ENCODE results near the gene ATAD1.
A peak's percentile ranks its signal among the peaks of the same experiment; 100 is the strongest.
"Not testable (repeated sequence)": the region's sequence is repeated elsewhere in the genome, so short reads cannot be mapped to it uniquely, and the experiment has no call there.

Gene ATAD1

DNA sequence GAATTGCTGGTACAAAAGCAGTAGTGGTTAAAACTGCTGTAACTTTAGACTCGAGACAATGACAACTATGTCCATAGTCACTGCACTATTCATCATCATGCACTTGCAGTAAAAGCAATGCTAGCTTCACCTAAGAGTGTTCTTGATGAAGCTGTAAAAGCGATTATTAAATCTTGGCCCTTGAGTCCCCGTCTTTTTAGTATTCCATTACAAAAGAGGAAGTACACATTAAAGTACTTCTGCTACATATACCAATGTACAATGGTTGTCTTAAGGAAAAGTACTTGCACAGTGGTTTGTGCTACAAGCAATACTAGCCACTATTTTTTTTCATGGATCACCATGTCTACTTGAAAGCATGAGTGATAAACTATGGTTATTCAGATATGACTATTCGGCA, 78.3 kb downstream of the ATAD1 start:
- Histone ChIP-seq H3K36me3 (ENCODE audit: insufficient read depth, low read length) (peaks cover 16% of the 10 kb centered on the region), H3K4me1 (ENCODE audit: control insufficient read depth, insufficient read depth, low read length, unreplicated experiment) (peaks cover 20% of the 10 kb centered on the region), H3K27me3 (ENCODE audit: insufficient read depth, low read length) (no peaks in the 10 kb centered on the region), H3K4me3 (ENCODE audit: low read depth, low read length) (no peak overlapping the region), H2AFZ (ENCODE audit: low read length, unreplicated experiment) (no peak overlapping the region), H3K27ac (ENCODE audit: low read depth, low read length) (peak overlapping the region; percentile 35; the same call in 1 of the 2 replicates), H3K79me2 (ENCODE audit: control insufficient read depth, insufficient read depth, low read length, unreplicated experiment) (no peaks in the 10 kb centered on the region)

DNA sequence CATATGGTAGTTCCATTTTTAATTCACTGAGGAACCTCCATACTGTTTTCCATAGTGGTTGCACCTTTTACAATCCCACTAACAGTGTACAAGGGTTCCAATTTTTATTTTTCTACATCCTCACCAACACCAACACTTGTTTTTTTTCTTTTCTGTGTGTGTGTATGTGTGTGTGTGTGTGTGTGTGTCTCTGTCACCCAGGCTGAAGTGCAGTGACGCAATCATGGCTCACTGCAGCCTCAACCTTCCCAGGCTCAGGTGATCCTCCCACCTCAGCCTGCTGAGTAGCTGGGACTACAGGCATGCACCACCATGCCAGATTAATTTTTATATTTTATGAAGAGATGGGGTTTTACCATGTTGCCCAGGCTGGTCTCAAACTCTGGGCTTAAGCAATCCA, 79.8 kb downstream of the ATAD1 start:
- H3K4me1 ChIP-seq (ENCODE audit: control insufficient read depth, insufficient read depth, low read length, unreplicated experiment): peaks cover 21% of the 10 kb centered on the region
- H3K27me3 ChIP-seq (ENCODE audit: insufficient read depth, low read length); H3K27ac ChIP-seq (ENCODE audit: low read depth, low read length); H3K79me2 ChIP-seq (ENCODE audit: control insufficient read depth, insufficient read depth, low read length, unreplicated experiment); H3K36me3 ChIP-seq (ENCODE audit: insufficient read depth, low read length); H2AFZ ChIP-seq (ENCODE audit: low read length, unreplicated experiment); H3K4me3 ChIP-seq (ENCODE audit: low read depth, low read length): not testable (repeated sequence)

DNA sequence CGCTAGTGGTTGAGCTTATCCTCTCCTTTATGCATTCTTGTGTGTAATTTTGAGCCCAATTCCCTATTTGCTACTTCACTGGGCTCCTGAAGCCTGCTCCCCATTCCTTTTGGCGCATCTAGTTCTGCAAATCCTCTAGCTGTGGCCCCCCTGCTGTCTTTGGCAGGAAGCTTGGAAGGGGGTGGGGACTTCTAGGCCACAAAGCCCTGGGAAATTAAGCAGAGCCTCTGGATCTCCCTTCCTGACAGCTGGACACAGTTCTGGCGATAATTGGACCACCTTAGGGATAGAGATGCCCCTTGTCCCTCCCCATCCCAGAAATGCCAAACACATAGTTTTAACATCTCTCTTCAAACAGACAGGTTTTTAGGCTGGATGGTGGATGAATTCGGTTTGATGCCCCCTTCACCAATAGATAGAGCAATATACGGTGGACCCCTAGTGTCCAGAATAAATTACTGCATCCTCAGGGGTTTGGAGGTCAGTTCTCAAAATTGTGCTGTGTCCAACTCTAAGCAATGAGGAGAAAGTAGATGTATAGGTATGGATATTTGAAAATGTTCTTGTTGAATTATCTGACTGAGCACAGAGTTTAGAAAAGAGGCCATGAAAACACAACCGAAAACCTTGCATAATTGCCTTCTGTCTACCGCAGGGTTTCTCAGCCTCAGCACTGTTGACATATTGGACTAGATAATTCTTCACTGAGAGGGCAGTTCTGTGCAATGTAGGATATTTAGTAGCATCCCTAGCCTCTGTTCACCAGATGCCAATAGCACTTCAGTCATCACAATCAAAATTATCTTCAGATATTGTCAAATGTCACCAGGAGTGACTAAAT, 82.8 kb downstream of the ATAD1 start:
- Histone ChIP-seq H3K79me2 (ENCODE audit: control insufficient read depth, insufficient read depth, low read length, unreplicated experiment) (no peaks in the 10 kb centered on the region), H2AFZ (ENCODE audit: low read length, unreplicated experiment) (no peak overlapping the region), H3K4me3 (ENCODE audit: low read depth, low read length) (no peak overlapping the region)

DNA sequence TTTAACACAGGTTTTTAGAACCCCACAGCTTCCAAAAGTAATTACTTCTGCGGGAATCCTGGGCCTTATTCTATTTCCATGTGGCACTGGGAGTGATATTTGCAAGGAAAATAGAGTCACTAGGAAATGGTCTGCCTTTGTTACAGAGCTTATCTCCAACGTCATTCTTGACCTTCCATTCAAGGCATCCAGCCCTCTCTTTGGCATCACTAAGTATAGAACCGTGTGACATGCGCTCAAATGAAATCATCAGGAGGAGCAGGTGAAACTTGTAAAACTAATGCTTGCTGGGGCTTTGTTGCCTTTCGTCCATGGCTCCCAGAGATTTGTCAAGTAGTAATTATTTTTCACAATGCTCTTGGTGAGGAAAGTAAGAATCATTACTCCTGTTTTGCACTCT, 84.9 kb downstream of the ATAD1 start:
- Histone ChIP-seq H3K27ac (ENCODE audit: low read depth, low read length) (no peak overlapping the region), H2AFZ (ENCODE audit: low read length, unreplicated experiment) (no peak overlapping the region), H3K4me3 (ENCODE audit: low read depth, low read length) (no peak overlapping the region), H3K36me3 (ENCODE audit: insufficient read depth, low read length) (peaks cover 7% of the 10 kb centered on the region; the same call in 1 of the 2 replicates), H3K79me2 (ENCODE audit: control insufficient read depth, insufficient read depth, low read length, unreplicated experiment) (no peaks in the 10 kb centered on the region), H3K4me1 (ENCODE audit: control insufficient read depth, insufficient read depth, low read length, unreplicated experiment) (peaks cover 5% of the 10 kb centered on the region), H3K27me3 (ENCODE audit: insufficient read depth, low read length) (no peaks in the 10 kb centered on the region)

More for the DNA sequence above, 82.8 kb downstream of the ATAD1 start:
- Histone ChIP-seq H3K27me3 (ENCODE audit: insufficient read depth, low read length) (no peaks in the 10 kb centered on the region), H3K27ac (ENCODE audit: low read depth, low read length) (no peak overlapping the region), H3K4me1 (ENCODE audit: control insufficient read depth, insufficient read depth, low read length, unreplicated experiment) (peaks cover 15% of the 10 kb centered on the region), H3K36me3 (ENCODE audit: insufficient read depth, low read length) (0 out of 2 replicates have a peak, but pooled peaks cover 4% of the 10 kb centered on the region)

DNA sequence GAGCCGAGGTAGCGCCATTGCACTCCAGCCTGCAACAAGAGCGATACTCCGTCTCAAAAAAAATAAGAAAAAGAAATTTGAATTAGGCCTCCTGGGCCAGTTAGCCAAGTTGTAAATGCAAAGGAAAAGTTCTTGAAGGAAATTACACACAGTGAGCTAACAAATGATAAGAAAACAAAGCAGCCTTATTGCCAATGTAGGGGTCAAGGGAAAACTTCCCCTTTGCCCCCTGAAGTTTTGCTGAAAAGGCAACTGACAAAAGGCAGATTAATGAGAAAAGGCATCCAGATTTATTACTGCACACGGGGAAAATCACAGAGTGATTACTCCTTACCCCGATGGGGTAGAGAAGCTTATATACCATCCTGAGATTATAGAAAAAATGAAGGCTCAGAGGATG, 88.1 kb downstream of the ATAD1 start:
- peaks cover 3% of the 10 kb centered on the region for H3K4me1 ChIP-seq (ENCODE audit: control insufficient read depth, insufficient read depth, low read length, unreplicated experiment)
- H3K36me3 ChIP-seq (ENCODE audit: insufficient read depth, low read length): peaks cover 11% of the 10 kb centered on the region
- H3K79me2 ChIP-seq (ENCODE audit: control insufficient read depth, insufficient read depth, low read length, unreplicated experiment): no peaks in the 10 kb centered on the region
- no peak overlapping the region for H3K27ac ChIP-seq (ENCODE audit: low read depth, low read length)
- no peaks in the 10 kb centered on the region for H3K27me3 ChIP-seq (ENCODE audit: insufficient read depth, low read length)
- H2AFZ ChIP-seq (ENCODE audit: low read length, unreplicated experiment): no peak overlapping the region
- H3K4me3 ChIP-seq (ENCODE audit: low read depth, low read length): no peak overlapping the region

DNA sequence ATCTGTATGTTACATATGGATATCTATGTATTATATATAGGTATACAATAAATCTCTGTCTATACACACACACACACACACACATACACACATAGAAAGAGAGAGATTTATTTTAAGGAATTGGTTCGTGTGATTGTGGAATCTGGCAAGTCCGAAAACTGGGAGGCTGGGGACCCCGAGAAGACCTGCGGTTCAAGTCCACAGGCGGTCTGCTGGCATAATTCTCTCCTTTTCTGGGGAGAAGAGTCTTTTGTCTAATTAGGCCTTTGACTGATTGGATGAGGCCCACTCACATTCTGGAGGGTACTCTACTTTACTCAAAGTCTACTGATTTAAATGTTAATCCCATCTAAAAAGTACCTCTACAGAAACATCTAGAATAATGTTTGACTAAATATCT, 93.2 kb downstream of the ATAD1 start:
- Histone ChIP-seq H3K27ac (ENCODE audit: low read depth, low read length) (no peak overlapping the region), H3K79me2 (ENCODE audit: control insufficient read depth, insufficient read depth, low read length, unreplicated experiment) (no peaks in the 10 kb centered on the region), H2AFZ (ENCODE audit: low read length, unreplicated experiment) (no peak overlapping the region), H3K4me3 (ENCODE audit: low read depth, low read length) (no peak overlapping the region), H3K36me3 (ENCODE audit: insufficient read depth, low read length) (peaks cover 4% of the 10 kb centered on the region), H3K27me3 (ENCODE audit: insufficient read depth, low read length) (no peaks in the 10 kb centered on the region), H3K4me1 (ENCODE audit: control insufficient read depth, insufficient read depth, low read length, unreplicated experiment) (no peaks in the 10 kb centered on the region)

DNA sequence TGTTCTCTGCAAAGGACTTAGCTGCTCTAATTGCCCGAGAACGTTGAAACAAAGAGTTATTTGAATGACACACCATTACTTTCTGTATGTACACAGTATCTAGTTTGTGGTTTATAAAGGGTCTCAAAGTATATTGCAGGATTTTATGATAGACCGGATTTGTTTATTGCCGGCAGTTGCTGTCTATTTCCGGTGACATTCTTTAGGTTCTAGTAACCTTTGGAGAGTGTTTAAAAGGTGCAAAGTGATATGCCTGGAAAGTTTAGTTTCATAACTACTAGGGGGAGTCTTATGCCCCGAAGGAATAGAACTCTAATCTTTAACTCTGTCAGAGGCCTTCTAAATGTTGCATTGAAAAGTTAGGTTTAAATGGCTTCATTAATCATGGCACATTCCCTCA, 94.5 kb downstream of the ATAD1 start:
- no peaks in the 10 kb centered on the region for H3K4me1 ChIP-seq (ENCODE audit: control insufficient read depth, insufficient read depth, low read length, unreplicated experiment)
- no peak overlapping the region for H3K4me3 ChIP-seq (ENCODE audit: low read depth, low read length)
- no peak overlapping the region for H2AFZ ChIP-seq (ENCODE audit: low read length, unreplicated experiment)
- H3K36me3 ChIP-seq (ENCODE audit: insufficient read depth, low read length): peaks cover 4% of the 10 kb centered on the region
- H3K27me3 ChIP-seq (ENCODE audit: insufficient read depth, low read length): no peaks in the 10 kb centered on the region
- no peak overlapping the region for H3K27ac ChIP-seq (ENCODE audit: low read depth, low read length)
- H3K79me2 ChIP-seq (ENCODE audit: control insufficient read depth, insufficient read depth, low read length, unreplicated experiment): no peaks in the 10 kb centered on the region

DNA sequence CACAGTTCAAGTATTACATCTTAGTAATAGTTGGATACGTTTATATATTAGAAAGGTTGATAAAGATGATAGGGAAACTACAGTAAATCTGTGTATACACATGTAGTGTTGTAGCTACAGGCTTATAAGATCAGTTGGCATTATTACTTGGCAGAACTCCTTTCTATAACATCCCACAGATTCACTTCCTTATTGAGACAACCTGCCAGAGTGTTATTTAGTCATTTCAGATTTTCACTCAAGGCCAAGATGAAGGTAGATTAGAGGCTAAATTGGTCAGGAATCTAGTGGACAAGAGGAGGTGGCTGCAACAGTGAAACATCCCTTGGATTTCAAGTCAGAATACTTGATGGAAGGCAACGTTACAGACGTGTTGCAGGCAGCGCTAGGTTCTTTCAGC, 95.3 kb downstream of the ATAD1 start:
- no peaks in the 10 kb centered on the region for H3K79me2 ChIP-seq (ENCODE audit: control insufficient read depth, insufficient read depth, low read length, unreplicated experiment)

DNA sequence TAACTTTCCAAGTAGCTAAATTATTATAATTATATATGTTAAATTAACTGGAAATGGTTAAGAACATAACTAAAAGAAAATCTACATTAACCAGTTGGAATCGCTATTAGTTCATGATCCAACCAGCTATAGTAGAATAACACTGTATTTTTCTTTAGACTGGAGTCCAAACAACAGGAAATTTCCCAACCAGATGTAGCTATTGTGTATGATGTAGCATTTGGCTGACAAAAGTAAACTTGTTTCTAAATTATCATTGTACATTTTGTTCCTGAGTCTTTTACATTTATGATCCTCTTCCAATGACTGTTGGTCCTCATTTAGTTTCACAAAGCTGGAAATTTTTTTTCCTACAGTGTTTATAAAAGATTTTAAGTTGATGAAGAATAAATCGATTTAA, 96.2 kb downstream of the ATAD1 start:
- H3K4me1 ChIP-seq (ENCODE audit: control insufficient read depth, insufficient read depth, low read length, unreplicated experiment): no peaks in the 10 kb centered on the region
- H3K27me3 ChIP-seq (ENCODE audit: insufficient read depth, low read length): no peaks in the 10 kb centered on the region
- H2AFZ ChIP-seq (ENCODE audit: low read length, unreplicated experiment): no peak overlapping the region
- H3K27ac ChIP-seq (ENCODE audit: low read depth, low read length): 0 out of 2 replicates have a peak overlapping the region, but pooled peaks have one; percentile 4
- no peaks in the 10 kb centered on the region for H3K79me2 ChIP-seq (ENCODE audit: control insufficient read depth, insufficient read depth, low read length, unreplicated experiment)
- H3K36me3 ChIP-seq (ENCODE audit: insufficient read depth, low read length): peaks cover 5% of the 10 kb centered on the region
- H3K4me3 ChIP-seq (ENCODE audit: low read depth, low read length): no peak overlapping the region

More for the DNA sequence above, 95.3 kb downstream of the ATAD1 start:
- H3K36me3 ChIP-seq (ENCODE audit: insufficient read depth, low read length): peaks cover 4% of the 10 kb centered on the region
- H3K4me3 ChIP-seq (ENCODE audit: low read depth, low read length): no peak overlapping the region
- H3K27me3 ChIP-seq (ENCODE audit: insufficient read depth, low read length): no peaks in the 10 kb centered on the region
- no peak overlapping the region for H2AFZ ChIP-seq (ENCODE audit: low read length, unreplicated experiment)
- H3K4me1 ChIP-seq (ENCODE audit: control insufficient read depth, insufficient read depth, low read length, unreplicated experiment): no peaks in the 10 kb centered on the region
- H3K27ac ChIP-seq (ENCODE audit: low read depth, low read length): no peak overlapping the region

DNA sequence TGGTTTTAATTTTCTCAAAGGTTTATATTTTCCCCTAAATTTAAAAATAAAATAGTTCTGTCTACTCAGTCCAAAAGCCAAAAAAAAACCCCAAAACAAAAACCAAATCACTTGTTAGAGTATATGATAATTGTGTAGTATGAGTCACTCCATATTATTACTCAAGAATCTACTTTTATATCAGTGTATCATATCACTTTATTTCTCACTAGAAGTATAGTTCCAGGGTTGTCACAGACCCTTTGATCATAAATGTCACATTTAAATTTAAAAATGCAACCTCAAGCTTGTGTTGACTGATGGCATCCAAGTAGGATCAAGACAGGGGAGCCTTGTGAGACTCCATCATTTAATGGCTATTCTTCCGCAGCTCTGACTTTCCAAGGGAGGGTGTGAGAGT, 97.4 kb downstream of the ATAD1 start:
- Histone ChIP-seq H3K4me1 (ENCODE audit: control insufficient read depth, insufficient read depth, low read length, unreplicated experiment) (no peaks in the 10 kb centered on the region), H3K27me3 (ENCODE audit: insufficient read depth, low read length) (no peaks in the 10 kb centered on the region), H3K79me2 (ENCODE audit: control insufficient read depth, insufficient read depth, low read length, unreplicated experiment) (no peaks in the 10 kb centered on the region), H3K36me3 (ENCODE audit: insufficient read depth, low read length) (peaks cover 8% of the 10 kb centered on the region), H3K4me3 (ENCODE audit: low read depth, low read length) (no peak overlapping the region), H2AFZ (ENCODE audit: low read length, unreplicated experiment) (no peak overlapping the region), H3K27ac (ENCODE audit: low read depth, low read length) (no peak overlapping the region)

DNA sequence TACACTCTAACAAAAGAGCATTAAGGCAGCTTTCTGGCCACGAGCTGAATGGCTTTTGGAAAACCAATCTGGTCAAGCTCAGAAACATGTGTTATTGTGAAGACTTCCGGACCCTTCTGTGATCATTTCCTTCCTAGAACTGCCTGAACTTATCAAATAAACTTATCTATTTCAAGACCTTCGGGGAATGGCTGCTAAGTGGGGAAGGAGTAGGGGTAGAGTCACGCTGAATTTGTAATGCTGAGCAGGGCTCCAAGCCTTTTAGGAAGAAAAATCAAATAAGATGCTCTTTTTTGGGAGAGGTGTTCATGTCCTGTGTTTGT, 101.7 kb downstream of the ATAD1 start:
- Histone ChIP-seq H3K36me3 (ENCODE audit: insufficient read depth, low read length) (peaks cover 31% of the 10 kb centered on the region), H3K27me3 (ENCODE audit: insufficient read depth, low read length) (no peaks in the 10 kb centered on the region), H3K79me2 (ENCODE audit: control insufficient read depth, insufficient read depth, low read length, unreplicated experiment) (no peaks in the 10 kb centered on the region), H3K27ac (ENCODE audit: low read depth, low read length) (no peak overlapping the region), H3K4me1 (ENCODE audit: control insufficient read depth, insufficient read depth, low read length, unreplicated experiment) (no peaks in the 10 kb centered on the region), H3K4me3 (ENCODE audit: low read depth, low read length) (no peak overlapping the region), H2AFZ (ENCODE audit: low read length, unreplicated experiment) (no peak overlapping the region)

Data from ACC112 (cell line).